ENCODE measurements around the gene BATF2.

- TF ChIP-seq POLR2A (IDR thresholded peaks at IDR 0.05; ENCODE audit: low read depth, low read length) (no peak), CTCF (IDR thresholded peaks at IDR 0.05; ENCODE audit: extremely low read depth in 1 of 2, insufficient read depth in 1 of 2, low read depth in 1 of 2, low read length in 2 of 2) (no peak)
Observed at GRCh38 chr11:65026810-65027209, 30.0 kb upstream of the BATF2 start.
